Activated naive CD8-positive, alpha-beta T cell treated with anti-CD3 and anti-CD28 coated beads, Interleukin-2, amount 50 U/mL, for 24 hours (primary cell): Measurements from ENCODE around the gene CYLC2.

Experiments
- ATAC-seq: fragments of 150-1000 bp; cut with Tn5 transposase; one replicate; pipeline ENCODE4 v1.10.0; 2021
- DNase-seq: peaks from one replicate; pipeline ENCODE4 v3.0.0; 2021
- H3K27ac Mint-ChIP-seq: one replicate; pipeline ENCODE4 v1.8.0; 2021; ENCODE audit warnings: mild to moderate bottlenecking, mixed read lengths
- H3K27me3 Mint-ChIP-seq: one replicate; pipeline ENCODE4 v1.8.0; 2021; ENCODE audit warnings: mixed read lengths
- H3K36me3 Mint-ChIP-seq: one replicate; pipeline ENCODE4 v1.8.0; 2021; ENCODE audit warnings: low read depth, mixed read lengths
- H3K4me1 Mint-ChIP-seq: one replicate; pipeline ENCODE4 v1.8.0; 2021; ENCODE audit warnings: mixed read lengths
- H3K4me3 Mint-ChIP-seq: one replicate; pipeline ENCODE4 v1.8.0; 2021; ENCODE audit warnings: mild to moderate bottlenecking, moderate library complexity, mixed read lengths
- H3K9me3 Mint-ChIP-seq: one replicate; pipeline ENCODE4 v1.8.0; 2021; ENCODE audit warnings: mixed read lengths

Gene CYLC2, protein sequence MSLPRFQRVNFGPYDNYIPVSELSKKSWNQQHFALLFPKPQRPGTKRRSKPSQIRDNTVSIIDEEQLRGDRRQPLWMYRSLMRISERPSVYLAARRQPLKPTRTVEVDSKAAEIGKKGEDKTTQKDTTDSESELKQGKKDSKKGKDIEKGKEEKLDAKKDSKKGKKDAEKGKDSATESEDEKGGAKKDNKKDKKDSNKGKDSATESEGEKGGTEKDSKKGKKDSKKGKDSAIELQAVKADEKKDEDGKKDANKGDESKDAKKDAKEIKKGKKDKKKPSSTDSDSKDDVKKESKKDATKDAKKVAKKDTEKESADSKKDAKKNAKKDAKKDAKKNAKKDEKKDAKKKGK

DNA sequence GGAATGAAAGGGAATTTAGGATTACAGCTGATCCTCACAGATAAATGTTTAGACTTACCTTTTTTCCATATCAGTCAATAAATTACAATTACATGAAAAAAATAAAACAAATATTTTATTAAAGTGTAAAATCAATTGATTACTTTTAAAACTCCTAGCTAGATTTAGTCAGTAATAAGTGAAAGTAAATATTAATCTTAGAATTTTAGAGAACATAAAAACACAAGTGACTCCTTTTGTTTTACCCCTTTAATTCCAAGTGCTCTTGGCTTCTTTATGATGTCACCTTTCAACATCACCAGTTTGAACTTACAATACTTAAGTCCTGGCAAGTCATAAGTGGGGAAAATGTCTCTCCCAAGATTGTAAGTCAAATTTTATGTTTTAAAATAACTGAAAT is at the start of gene CYLC2:
TSS of gene CYLC2 (plus strand) at position 301 of the 400 bp plus-strand sequence. CDS start at position 349, 48 bp downstream.
- H3K36me3 Mint-ChIP-seq, result no peaks in the 10 kb centered on the region
- no peaks in the 10 kb centered on the region for H3K9me3 Mint-ChIP-seq
- H3K27ac Mint-ChIP-seq, result no peak within 1 kb of the TSS
- no peaks in the 10 kb centered on the region for H3K4me1 Mint-ChIP-seq
- no peaks in the 10 kb centered on the region for H3K27me3 Mint-ChIP-seq
- no peak for DNase-seq
- H3K4me3 Mint-ChIP-seq, result no peak within 1 kb of the TSS
- ATAC-seq, result no peak

DNA sequence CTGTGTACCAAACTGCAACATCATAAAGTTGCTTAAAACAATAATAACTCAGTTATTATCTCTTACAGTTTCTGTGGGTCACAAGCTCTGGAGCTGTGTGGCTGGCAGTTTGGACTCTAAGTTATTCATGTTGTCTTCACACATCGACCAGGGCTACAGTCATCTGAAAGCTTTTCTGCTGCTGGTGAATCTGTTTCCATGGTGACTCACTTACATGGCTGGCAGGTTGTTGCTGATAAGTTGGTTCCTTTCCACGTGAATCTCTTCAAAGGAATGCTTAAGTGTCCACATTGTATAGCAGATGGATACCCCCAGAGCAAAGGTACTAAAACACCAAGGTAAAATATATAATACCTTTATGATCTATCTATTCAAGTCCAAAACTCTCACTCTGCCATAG is 44.8 kb upstream of the CYLC2 start:
- no peak overlapping the region for H3K27ac Mint-ChIP-seq

DNA sequence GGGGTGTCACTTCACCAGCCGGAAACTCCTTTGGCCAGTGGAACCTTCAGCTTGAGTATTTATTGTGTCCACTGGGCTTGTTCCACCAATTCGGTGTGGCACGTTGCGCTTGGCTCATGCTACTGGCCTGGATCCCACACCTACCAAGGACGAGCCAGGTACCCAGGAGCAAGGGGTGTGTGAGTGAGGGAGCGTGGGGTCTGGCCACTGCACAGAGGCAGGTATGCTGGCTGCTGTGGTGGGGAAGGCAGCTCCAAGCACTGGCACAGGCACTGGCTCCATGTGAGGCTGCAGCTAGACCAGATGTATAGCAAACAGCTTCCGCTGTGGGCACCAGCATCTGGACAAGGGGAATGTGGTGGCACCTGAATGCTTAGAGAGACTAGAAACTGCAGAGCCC is 28.1 kb upstream of the CYLC2 start:
- H3K27me3 Mint-ChIP-seq, result no peaks in the 10 kb centered on the region
- peaks cover 23% of the 10 kb centered on the region for H3K9me3 Mint-ChIP-seq
- H3K4me1 Mint-ChIP-seq, result no peaks in the 10 kb centered on the region
- H3K36me3 Mint-ChIP-seq, result no peaks in the 10 kb centered on the region
- no peak for DNase-seq
- ATAC-seq, result no peak
- H3K27ac Mint-ChIP-seq, result no peak overlapping the region
- no peak overlapping the region for H3K4me3 Mint-ChIP-seq

More for the DNA sequence above, 44.8 kb upstream of the CYLC2 start:
- DNase-seq, result no peak
- Mint-ChIP-seq H3K27me3 (no peaks in the 10 kb centered on the region), H3K9me3 (peaks cover 9% of the 10 kb centered on the region), H3K36me3 (no peaks in the 10 kb centered on the region), H3K4me1 (no peaks in the 10 kb centered on the region), H3K4me3 (no peak overlapping the region)
- ATAC-seq, result no peak

DNA sequence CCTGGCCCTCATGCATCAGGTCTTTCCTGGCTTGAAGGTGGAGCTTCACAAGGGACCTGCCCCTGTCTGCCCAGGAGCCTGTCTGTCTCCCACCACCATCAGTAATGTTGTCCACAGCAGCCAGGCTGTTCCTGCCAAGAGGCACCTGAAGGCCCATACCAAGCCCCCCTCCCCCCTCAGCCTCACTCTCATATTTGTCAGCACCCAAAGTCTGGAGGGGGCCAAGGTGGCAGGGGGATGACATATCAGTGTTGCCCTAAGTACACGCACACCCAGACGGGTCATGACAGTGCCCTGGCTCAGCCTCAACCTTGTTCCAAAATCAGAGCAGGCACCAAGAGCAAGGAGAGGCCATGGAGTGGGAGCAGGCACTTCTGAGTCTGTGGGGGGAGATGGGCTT is 27.2 kb upstream of the CYLC2 start:
- H3K27ac Mint-ChIP-seq, result no peak overlapping the region
- no peaks in the 10 kb centered on the region for H3K27me3 Mint-ChIP-seq

DNA sequence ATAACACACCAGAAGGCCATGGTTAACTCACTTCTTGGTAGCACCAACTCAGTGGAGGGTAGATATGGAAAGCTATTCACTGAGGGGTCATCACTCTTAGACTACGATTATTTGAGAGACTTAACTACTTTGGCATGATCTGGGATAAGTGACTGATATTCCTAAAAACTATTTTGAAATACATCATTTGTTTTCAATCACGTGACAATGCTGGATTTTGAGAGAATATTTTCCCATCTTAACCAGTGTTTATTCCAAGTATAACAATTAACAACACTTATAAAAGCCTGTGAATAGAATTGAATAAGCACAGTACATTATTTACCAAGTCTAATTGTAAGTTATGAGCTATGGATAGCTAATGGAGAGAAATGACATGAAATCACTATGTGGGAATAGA is 22.4 kb upstream of the CYLC2 start:
- Mint-ChIP-seq H3K36me3 (no peaks in the 10 kb centered on the region), H3K27me3 (no peaks in the 10 kb centered on the region), H3K27ac (no peak overlapping the region), H3K4me1 (no peaks in the 10 kb centered on the region), H3K9me3 (peaks cover 36% of the 10 kb centered on the region), H3K4me3 (no peak overlapping the region)
- ATAC-seq (no peak), DNase-seq (no peak)

More for the DNA sequence above, 27.2 kb upstream of the CYLC2 start:
- ATAC-seq (no peak), DNase-seq (no peak)
- Mint-ChIP-seq H3K4me1 (no peaks in the 10 kb centered on the region), H3K36me3 (no peaks in the 10 kb centered on the region), H3K9me3 (peaks cover 25% of the 10 kb centered on the region), H3K4me3 (no peak overlapping the region)

DNA sequence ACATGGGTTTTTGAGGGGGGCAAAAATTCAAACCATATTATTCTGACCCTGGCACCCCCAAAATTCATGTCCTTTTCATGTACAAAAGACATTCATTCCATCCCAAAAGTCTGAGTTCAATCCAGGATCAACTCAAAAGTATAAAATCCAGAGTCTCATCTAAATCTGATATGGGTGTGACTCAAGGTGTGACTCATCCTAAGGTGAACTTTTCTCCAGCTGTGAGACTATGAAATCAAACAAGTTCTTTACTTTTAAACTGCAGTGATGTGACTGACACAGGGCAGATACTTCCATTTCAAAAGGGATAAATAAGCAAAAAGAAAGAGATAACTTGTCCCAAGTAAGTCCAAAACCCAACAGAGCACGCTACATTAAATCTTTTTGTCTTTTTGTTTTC is 20.6 kb upstream of the CYLC2 start:
- Mint-ChIP-seq H3K27me3 (no peaks in the 10 kb centered on the region), H3K4me1 (no peaks in the 10 kb centered on the region)
- ATAC-seq, result no peak

DNA sequence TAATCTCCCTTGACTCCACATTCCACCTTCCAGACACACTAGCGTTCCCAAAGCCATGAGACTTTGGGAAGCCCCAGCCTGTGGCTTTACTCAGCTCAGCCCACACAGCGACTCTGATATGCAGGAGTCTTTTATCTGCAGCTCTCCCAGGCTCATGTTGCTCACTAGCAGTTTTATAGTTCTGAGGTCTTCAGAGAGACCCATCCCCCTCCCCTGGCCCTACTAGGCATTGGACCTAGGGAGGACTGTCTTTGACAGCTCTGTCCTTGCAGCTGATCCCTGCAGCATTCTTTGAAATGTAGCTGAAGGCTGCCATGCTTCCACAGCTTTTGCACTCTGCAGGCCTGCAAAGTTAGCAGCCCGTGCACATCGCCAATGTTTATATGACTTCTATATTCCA is 19.9 kb upstream of the CYLC2 start:
- Mint-ChIP-seq H3K27me3 (no peaks in the 10 kb centered on the region), H3K4me1 (no peaks in the 10 kb centered on the region), H3K9me3 (peaks cover 28% of the 10 kb centered on the region), H3K27ac (no peak overlapping the region), H3K4me3 (no peak overlapping the region), H3K36me3 (no peaks in the 10 kb centered on the region)
- DNase-seq (no peak), ATAC-seq (no peak)

More for the DNA sequence above, 20.6 kb upstream of the CYLC2 start:
- Mint-ChIP-seq H3K9me3 (peaks cover 30% of the 10 kb centered on the region), H3K4me3 (no peak overlapping the region), H3K27ac (no peak overlapping the region), H3K36me3 (no peaks in the 10 kb centered on the region)
- DNase-seq, result no peak

DNA sequence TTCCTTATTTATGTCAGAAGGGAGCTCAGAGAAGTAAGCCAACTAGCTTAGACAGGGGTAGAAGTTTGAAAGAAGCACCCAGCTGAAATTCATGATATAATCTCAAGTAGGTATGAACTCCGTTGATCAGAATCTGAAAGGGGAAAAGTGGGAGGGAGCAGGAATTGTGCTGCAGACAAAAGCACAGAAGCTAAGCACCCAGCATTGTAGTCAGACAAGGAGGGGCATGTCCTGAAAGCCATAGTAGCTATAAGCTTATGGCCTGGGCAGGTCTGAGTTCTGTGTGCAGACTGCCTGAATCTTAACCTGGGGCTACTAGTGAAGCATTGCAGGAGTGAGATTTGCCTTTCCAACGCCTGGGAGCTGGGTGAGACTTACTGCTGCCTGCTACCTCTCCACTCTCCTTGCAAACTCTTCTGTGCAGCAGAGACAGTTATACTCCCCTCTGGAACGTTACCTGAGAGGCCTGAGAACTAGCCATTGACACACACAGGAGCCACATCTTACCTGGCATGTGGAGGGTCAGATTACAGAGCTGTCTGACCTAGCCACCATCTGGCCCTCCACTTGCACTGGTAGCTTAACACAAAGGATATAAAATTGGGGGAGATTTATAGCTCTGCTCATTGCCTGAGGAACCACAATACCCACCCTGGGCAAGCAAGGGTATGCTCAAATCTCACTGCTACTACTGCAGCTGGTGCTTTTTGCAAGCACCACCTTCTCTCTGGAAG is 9.8 kb upstream of the CYLC2 start:
- peaks cover 5% of the 10 kb centered on the region for H3K9me3 Mint-ChIP-seq
- no peak for DNase-seq
- no peak overlapping the region for H3K4me3 Mint-ChIP-seq
- H3K27ac Mint-ChIP-seq, result no peak overlapping the region
- no peaks in the 10 kb centered on the region for H3K27me3 Mint-ChIP-seq
- no peaks in the 10 kb centered on the region for H3K36me3 Mint-ChIP-seq
- H3K4me1 Mint-ChIP-seq, result no peaks in the 10 kb centered on the region
- no peak for ATAC-seq

DNA sequence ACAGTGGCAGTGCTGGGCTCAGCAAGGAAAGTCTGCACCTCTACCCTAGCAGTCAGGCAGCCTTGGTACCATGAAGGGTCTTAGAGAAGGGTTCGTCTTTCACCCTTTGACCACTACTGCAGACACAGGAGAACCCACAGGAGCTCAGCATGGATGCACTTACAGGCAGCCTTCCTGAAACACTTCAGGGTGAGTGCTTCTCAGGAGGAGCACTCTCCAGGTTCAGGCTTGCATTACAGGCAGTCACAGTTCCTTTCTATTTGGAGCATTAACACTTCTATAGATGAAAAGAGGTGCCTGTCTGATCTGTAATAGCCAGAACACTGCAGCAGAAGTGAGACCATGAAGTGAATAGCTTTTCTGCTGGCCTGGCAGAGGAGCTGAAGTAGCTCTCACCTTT is 8.7 kb upstream of the CYLC2 start:
- Mint-ChIP-seq H3K27ac (no peak overlapping the region), H3K27me3 (no peaks in the 10 kb centered on the region), H3K9me3 (peaks cover 5% of the 10 kb centered on the region), H3K36me3 (no peaks in the 10 kb centered on the region), H3K4me1 (no peaks in the 10 kb centered on the region), H3K4me3 (no peak overlapping the region)
- ATAC-seq, result no peak
- DNase-seq, result no peak

DNA sequence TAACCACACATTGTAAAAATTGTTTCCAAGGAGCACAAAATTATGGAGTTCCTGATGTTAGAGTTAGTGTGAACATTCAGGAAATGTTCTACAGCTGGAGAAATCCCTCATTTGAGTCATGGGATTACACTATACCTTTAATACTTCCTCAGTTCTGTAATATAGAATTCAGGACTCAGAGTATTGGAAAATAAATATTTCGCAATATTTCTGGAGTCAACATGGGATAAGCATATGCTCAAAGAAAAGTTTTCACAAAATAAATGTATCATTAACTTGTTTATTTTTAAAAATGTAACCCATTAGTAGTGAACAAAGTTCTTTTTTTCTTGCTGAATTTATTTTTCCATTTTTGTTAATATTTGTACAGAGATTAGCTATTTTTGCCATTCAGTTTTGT is 8.6 kb downstream of the CYLC2 start:
- H3K9me3 Mint-ChIP-seq, result peaks cover 7% of the 10 kb centered on the region
- no peak overlapping the region for H3K4me3 Mint-ChIP-seq
- DNase-seq (no peak), ATAC-seq (no peak)
- no peaks in the 10 kb centered on the region for H3K4me1 Mint-ChIP-seq
- no peak overlapping the region for H3K27ac Mint-ChIP-seq
- H3K27me3 Mint-ChIP-seq, result no peaks in the 10 kb centered on the region
- H3K36me3 Mint-ChIP-seq, result no peaks in the 10 kb centered on the region

DNA sequence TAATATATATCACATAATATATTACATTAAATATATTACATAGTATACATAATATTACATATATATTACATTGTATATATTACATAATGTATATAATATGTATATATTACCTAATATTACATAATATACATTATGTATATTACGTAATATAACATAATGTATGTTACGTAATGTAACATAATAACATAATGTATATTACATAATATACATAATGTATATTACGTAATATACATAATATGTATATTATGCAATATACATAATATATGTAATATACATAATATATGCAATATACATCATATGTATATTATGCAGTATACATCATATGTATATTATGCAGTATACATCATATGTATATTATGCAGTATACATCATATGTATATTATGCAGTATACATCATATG is 19.1 kb downstream of the CYLC2 start:
- H3K36me3 Mint-ChIP-seq, result no peaks in the 10 kb centered on the region
- no peak overlapping the region for H3K4me3 Mint-ChIP-seq
- ATAC-seq, result no peak
- H3K27me3 Mint-ChIP-seq, result no peaks in the 10 kb centered on the region
- no peak for DNase-seq
- no peaks in the 10 kb centered on the region for H3K4me1 Mint-ChIP-seq
- no peak overlapping the region for H3K27ac Mint-ChIP-seq
- H3K9me3 Mint-ChIP-seq, result no peaks in the 10 kb centered on the region

DNA sequence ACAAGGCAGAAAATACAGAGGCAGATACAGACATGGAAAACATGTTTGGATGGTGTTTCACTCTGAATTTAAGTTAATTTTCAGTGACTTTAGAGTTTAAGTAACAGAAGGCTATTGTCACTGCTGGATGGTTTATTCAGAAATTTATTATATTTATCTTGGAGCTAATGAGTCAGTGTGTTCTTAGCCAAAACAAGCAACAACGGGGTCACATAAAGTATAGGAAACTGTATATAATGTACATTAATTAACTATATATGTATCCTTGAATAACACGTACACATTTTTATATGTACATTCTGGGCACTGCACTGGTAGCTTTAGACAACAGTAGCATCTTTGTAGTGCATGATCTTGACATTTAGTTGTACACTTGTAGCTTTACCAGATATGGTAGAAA is 30.7 kb downstream of the CYLC2 start:
- Mint-ChIP-seq H3K27ac (no peak overlapping the region), H3K36me3 (no peaks in the 10 kb centered on the region), H3K27me3 (no peaks in the 10 kb centered on the region), H3K4me3 (no peak overlapping the region), H3K4me1 (no peaks in the 10 kb centered on the region), H3K9me3 (peaks cover 11% of the 10 kb centered on the region)
- no peak for DNase-seq
- no peak for ATAC-seq

DNA sequence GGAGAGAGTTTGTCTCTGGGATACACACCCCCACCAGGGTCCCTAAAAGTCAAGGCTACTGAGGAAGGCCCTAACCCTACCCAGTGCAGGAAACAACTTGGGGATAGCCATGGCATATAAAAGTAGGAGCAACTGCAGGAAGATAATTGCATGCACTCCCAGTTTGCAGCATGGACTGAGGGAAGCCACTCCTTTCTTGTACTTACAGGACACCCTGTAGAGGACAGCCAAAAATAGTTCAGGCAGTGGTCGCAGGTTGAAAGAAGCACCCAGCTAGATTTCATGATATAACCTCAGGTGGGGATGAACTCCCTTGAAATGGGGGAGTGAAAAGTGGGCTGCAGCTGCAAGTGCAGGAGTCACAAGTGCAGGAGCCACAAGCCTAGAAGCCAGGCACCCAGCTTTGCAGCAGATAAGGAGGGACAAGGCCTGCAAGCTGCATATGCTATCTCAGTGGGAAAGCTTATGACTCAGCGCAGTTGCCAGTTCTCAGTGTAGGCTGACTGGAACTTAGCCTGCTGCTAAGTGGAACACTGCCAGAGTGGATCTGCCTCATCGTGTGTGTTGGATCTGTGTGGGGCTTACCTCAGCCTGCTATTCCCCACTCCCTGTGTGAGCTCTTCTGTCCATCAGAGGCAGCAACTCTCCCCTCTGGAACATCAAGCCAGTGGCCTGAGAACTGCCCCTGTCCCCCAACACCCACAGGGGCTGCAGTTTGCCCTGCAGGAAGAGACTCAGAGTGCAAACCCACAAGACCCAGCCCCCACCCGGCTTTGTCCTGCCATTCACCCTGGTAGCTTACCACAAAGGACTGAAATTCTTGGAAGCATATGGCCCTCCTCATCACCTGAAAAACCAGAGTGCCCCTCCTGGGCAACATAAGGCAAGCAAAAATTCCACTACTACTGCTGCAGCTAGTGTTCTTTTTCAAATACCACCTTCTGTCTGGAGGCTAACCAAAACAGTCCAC is 42.7 kb downstream of the CYLC2 start:
- ATAC-seq, result no peak

DNA sequence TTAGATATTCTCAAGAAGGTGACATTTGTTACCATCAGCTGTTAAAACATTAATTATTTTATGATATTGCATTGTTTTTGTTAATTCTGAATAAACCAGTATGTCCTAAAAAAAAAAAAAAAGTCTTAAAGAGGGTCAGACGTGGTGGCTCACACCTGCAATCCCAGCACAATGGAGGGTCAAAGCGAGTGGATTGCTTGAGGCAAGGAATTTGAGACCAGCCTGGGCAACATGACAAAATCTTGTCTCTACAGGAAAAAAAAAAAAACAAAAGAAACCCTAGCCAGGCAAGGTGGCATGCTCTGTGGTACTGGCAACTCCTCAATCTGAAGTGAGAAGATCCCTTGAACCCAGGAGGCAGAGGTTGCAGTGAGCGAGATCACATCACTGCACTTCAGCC is 46.8 kb downstream of the CYLC2 start:
- ATAC-seq, result no peak
- Mint-ChIP-seq H3K9me3 (peaks cover 14% of the 10 kb centered on the region), H3K4me1 (no peaks in the 10 kb centered on the region), H3K36me3 (no peaks in the 10 kb centered on the region), H3K27me3 (no peaks in the 10 kb centered on the region), H3K27ac (no peak overlapping the region), H3K4me3 (no peak overlapping the region)
- no peak for DNase-seq

More for the DNA sequence above, 42.7 kb downstream of the CYLC2 start:
- no peaks in the 10 kb centered on the region for H3K27me3 Mint-ChIP-seq
- H3K36me3 Mint-ChIP-seq, result no peaks in the 10 kb centered on the region
- no peaks in the 10 kb centered on the region for H3K4me1 Mint-ChIP-seq
- DNase-seq, result no peak
- no peak overlapping the region for H3K27ac Mint-ChIP-seq
- H3K9me3 Mint-ChIP-seq, result peaks cover 18% of the 10 kb centered on the region
- H3K4me3 Mint-ChIP-seq, result no peak overlapping the region
